Naive thymus-derived CD4-positive, alpha-beta T cell (primary cell): ENCODE data around the gene POLN. TPM values are rescaled to one million over a fixed set of nuclear protein-coding genes. Genes with fewer than 3 reads are reported as not detected.

Experiments
- ATAC-seq: fragments of 150-1000 bp; cut with Tn5 transposase; 2 replicates; pipeline ENCODE4 v1.10.0; 2021; ENCODE audit warnings: mild to moderate bottlenecking, moderate library complexity
- CTCF ChIA-PET: fragments of 350-600 bp; sonication (Branson Sonifier 250); formaldehyde crosslinking; loops from one replicate; lab custom pipeline; 2021; ENCODE audit warnings: antibody characterized with exemption; lab: Charles Lee
- POLR2A ChIA-PET: fragments of 350-600 bp; sonication (Branson Sonifier 250); formaldehyde crosslinking; loops from one replicate; lab custom pipeline; 2021; ENCODE audit warnings: antibody characterized with exemption, inconsistent platforms; lab: Charles Lee
- DNase-seq, 9 donors: peaks; one replicate each; pipeline versions ENCODE4 v3.0.0 to v3.0.0-alpha.2; 2020 to 2022; ENCODE audit warnings: mixed read lengths in 1 of 9
- H3K27ac ChIP-seq: one replicate; pipeline ENCODE4 v1.7.0; 2013; ENCODE audit warnings: mild to moderate bottlenecking, low read depth, low read length, moderate library complexity
- H3K27me3 ChIP-seq, 2 donors: one replicate each; pipeline ENCODE4 v1.7.0; 2013; ENCODE audit warnings: low read length in 2 of 2, mild to moderate bottlenecking in 2 of 2, moderate library complexity in 2 of 2; ENCODE audit not compliant: control insufficient read depth in 2 of 2, insufficient read depth in 2 of 2
- H3K36me3 ChIP-seq, 3 experiments: 1 replicate in 2 of 3; 2 replicates in 1 of 3; pipeline ENCODE4 v1.7.0; 2013; ENCODE audit warnings: low read length in 3 of 3, mild to moderate bottlenecking in 3 of 3, moderate library complexity in 1 of 3; ENCODE audit not compliant: insufficient read depth in 3 of 3, control insufficient read depth in 2 of 3
- H3K4me1 ChIP-seq, 2 donors: one replicate each; pipeline ENCODE4 v1.7.0; 2013; ENCODE audit warnings: low read length in 2 of 2, mild to moderate bottlenecking in 2 of 2, moderate library complexity in 1 of 2; ENCODE audit not compliant: control insufficient read depth in 2 of 2, insufficient read depth in 2 of 2
- H3K4me3 ChIP-seq: 2 replicates; pipeline ENCODE4 v1.7.0; 2013; ENCODE audit warnings: mild to moderate bottlenecking, low read length
- H3K9me3 ChIP-seq, 3 experiments: 1 replicate in 2 of 3; 2 replicates in 1 of 3; pipeline ENCODE4 v1.7.0; 2013; ENCODE audit warnings: low read length in 3 of 3; ENCODE audit not compliant: control insufficient read depth in 2 of 3
- H3K27ac Mint-ChIP-seq, 9 donors: one replicate each; pipeline ENCODE4 v1.8.0; 2020 to 2022; ENCODE audit warnings: mixed read lengths in 9 of 9, mild to moderate bottlenecking in 8 of 9, moderate library complexity in 5 of 9, inconsistent platforms in 2 of 9
- H3K27me3 Mint-ChIP-seq, 5 donors: one replicate each; pipeline ENCODE4 v1.8.0; 2021 to 2022; ENCODE audit warnings: mixed read lengths in 5 of 5, mild to moderate bottlenecking in 1 of 5
- H3K36me3 Mint-ChIP-seq, 5 donors: one replicate each; pipeline ENCODE4 v1.8.0; 2020 to 2022; ENCODE audit warnings: mixed read lengths in 5 of 5, mild to moderate bottlenecking in 3 of 5, inconsistent platforms in 1 of 5
- H3K4me1 Mint-ChIP-seq, 7 donors: one replicate each; pipeline ENCODE4 v1.8.0; 2020 to 2022; ENCODE audit warnings: mixed read lengths in 7 of 7, mild to moderate bottlenecking in 3 of 7, inconsistent platforms in 1 of 7
- H3K4me3 Mint-ChIP-seq, 10 donors: one replicate each; pipeline ENCODE4 v1.8.0; 2020 to 2022; ENCODE audit warnings: mild to moderate bottlenecking in 10 of 10, mixed read lengths in 10 of 10, moderate library complexity in 6 of 10, inconsistent platforms in 2 of 10
- H3K9me3 Mint-ChIP-seq, 11 donors: one replicate each; pipeline ENCODE4 v1.8.0; 2020 to 2022; ENCODE audit warnings: mixed read lengths in 11 of 11, mild to moderate bottlenecking in 4 of 11, inconsistent platforms in 1 of 11, moderate library complexity in 1 of 11
- intact Hi-C, 2 donors: fragments of 100-400 bp; cut with micrococcal nuclease; formaldehyde crosslinking; loops; one replicate each; pipeline ENCODE4 v1.15.1; 2023
- polyA plus RNA-seq, 2 donors: library from polyadenylated mRNA; unstranded; fragments of 300-500 nt; fragmentation: Illumina TruSeq; gene quantifications; one replicate each; pipeline ENCODE4 v1.2.3, GENCODE V29; 2021
- total RNA-seq, 6 experiments: library from RNA in 5 of 6; stranded (reverse) in 5 of 6; gene quantifications; 1 replicate in 5 of 6; 2 replicates in 1 of 6; pipeline ENCODE4 v1.2.3 and lab custom pipeline; 2021 to 2026

Gene POLN
- total and polyA plus RNA-seq, 7 experiments from 2014 or later: 0.17 to 5.4 (median 2.9) TPM

DNA sequence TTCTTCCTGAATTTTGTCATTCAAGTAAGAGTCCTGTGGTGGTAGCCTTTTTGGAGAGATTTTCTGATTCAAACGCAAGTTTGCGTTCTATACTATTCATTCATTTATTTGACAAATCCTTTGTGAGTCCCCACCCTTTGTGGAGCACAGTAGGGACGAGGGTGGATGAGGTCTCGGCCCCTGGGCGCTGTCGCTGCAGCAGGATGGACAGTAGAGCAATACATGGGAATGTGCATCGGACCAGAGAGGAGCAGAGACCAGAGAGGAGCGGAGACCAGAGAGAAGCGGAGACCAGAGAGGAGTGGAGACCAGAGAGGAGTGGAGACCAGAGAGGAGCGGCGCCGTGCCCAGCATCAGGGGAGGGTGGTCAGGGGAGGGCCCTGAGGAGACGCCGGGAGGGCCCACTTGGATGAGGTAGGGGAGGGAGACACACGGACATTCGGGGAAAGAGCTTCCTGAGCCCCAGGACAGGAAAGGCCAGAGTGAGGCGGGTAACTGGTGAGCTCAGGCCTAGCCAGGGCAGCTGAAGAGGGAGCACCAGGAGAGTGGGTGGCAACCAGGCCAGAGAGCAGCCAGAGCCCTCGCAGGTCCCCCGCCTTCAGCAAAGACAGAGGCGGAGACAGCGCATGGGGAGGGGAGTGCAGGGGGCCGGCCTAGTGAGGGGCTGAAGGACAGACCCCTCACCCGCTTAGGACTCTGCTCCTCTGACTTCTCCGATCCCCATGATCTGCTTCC lies 115.4 kb downstream of the POLN start:
- POLR2A ChIA-PET: no interaction called here
- CTCF ChIA-PET: no interaction called here

DNA sequence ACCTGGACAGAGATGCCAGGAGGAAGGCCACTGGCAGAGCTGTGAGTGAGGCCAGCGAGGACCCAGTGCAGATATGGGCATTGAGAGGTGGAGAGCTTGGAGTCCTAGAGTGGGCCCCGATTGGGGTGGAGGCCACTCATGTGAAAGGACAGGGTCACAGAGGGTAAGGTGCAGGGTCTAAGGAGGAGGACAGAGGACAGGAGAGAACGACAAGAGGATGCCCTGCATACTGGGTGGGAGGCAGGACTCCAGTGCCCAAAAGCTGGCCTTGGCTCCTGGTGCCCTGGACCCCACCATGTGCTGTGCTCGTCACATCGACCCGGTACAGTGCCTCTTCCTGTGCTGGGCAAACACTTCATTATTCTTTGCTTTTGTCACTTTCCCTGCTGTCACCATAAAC lies 116.1 kb downstream of the POLN start:
- peak overlapping the region in 1 of 9 donors; percentile 30 for H3K27ac Mint-ChIP-seq
- H3K27me3 ChIP-seq: no peaks in the 10 kb centered on the region
- H3K27ac ChIP-seq: no peak overlapping the region
- ChIA-PET POLR2A (no interaction called here), CTCF (no interaction called here)
- H3K4me1 Mint-ChIP-seq: peaks cover 0 to 7% (median 0%) of the 10 kb centered on the region in 7 donors
- no peaks in the 10 kb centered on the region for H3K36me3 ChIP-seq
- no peak overlapping the region for H3K4me3 Mint-ChIP-seq
- H3K4me3 ChIP-seq: no peak overlapping the region
- H3K4me1 ChIP-seq: no peaks in the 10 kb centered on the region
- H3K9me3 ChIP-seq: no peaks in the 10 kb centered on the region
- H3K9me3 Mint-ChIP-seq: peaks cover 0 to 5% (median 2%) of the 10 kb centered on the region in 11 donors
- ATAC-seq: no peak
- H3K27me3 Mint-ChIP-seq: peaks cover 0 to 25% (median 4%) of the 10 kb centered on the region in 5 donors
- intact Hi-C loops: no loop called here
- no peak for DNase-seq
- H3K36me3 Mint-ChIP-seq: peaks cover 0 to 14% (median 0%) of the 10 kb centered on the region in 5 donors

More for the DNA sequence above, 115.4 kb downstream of the POLN start:
- Mint-ChIP-seq H3K9me3 (peaks cover 0 to 8% (median 2%) of the 10 kb centered on the region in 11 donors), H3K4me1 (peaks cover 0 to 7% (median 0%) of the 10 kb centered on the region in 7 donors), H3K27me3 (peaks cover 0 to 22% (median 4%) of the 10 kb centered on the region in 5 donors), H3K4me3 (no peak overlapping the region), H3K36me3 (peaks cover 0 to 15% (median 3%) of the 10 kb centered on the region in 5 donors), H3K27ac (no peak overlapping the region)
- H3K36me3 ChIP-seq: no peaks in the 10 kb centered on the region
- H3K9me3 ChIP-seq: peaks cover 0 to 3% (median 0%) of the 10 kb centered on the region in 3 experiments
- H3K27ac ChIP-seq: no peak overlapping the region
- intact Hi-C loops: no loop called here
- no peak overlapping the region for H3K4me3 ChIP-seq
- ATAC-seq (no peak), DNase-seq (no peak)
- H3K4me1 ChIP-seq: no peaks in the 10 kb centered on the region
- H3K27me3 ChIP-seq: no peaks in the 10 kb centered on the region

- Mint-ChIP-seq H3K27me3 (peaks cover 0 to 27% (median 4%) of the 10 kb centered on the region in 5 donors), H3K4me3 (no peak overlapping the region), H3K9me3 (peaks cover 0 to under 1% (median 0%) of the 10 kb centered on the region in 11 donors), H3K4me1 (peaks cover 0 to 7% (median 0%) of the 10 kb centered on the region in 7 donors), H3K36me3 (peaks cover 0 to 13% (median 0%) of the 10 kb centered on the region in 5 donors), H3K27ac (no peak overlapping the region)
- Histone ChIP-seq H3K9me3 (no peaks in the 10 kb centered on the region), H3K36me3 (no peaks in the 10 kb centered on the region), H3K27me3 (no peaks in the 10 kb centered on the region), H3K27ac (no peak overlapping the region), H3K4me3 (no peak overlapping the region), H3K4me1 (no peaks in the 10 kb centered on the region)
- CTCF ChIA-PET: no interaction called here
- POLR2A ChIA-PET: no interaction called here
- no peak for DNase-seq
- intact Hi-C loops: no loop called here
- no peak for ATAC-seq
Measured at GRCh38 chr4:2125023-2125422, 116.9 kb downstream of the POLN start.

- DNase-seq (no peak), ATAC-seq (no peak)
- H3K4me3 Mint-ChIP-seq: no peak overlapping the region
- H3K9me3 ChIP-seq: no peaks in the 10 kb centered on the region
- no peaks in the 10 kb centered on the region for H3K27me3 ChIP-seq
- H3K27ac ChIP-seq: no peak overlapping the region
- no peak overlapping the region for H3K4me3 ChIP-seq
- H3K27me3 Mint-ChIP-seq: peaks cover 0 to 28% (median 0%) of the 10 kb centered on the region in 5 donors
- peaks cover 0 to 4% (median 0%) of the 10 kb centered on the region in 5 donors for H3K36me3 Mint-ChIP-seq
- H3K27ac Mint-ChIP-seq: no peak overlapping the region
- intact Hi-C loops: no loop called here
- ChIA-PET CTCF (no interaction called here), POLR2A (no interaction called here)
- H3K4me1 Mint-ChIP-seq: peaks cover 0 to 2% (median 0%) of the 10 kb centered on the region in 7 donors
- peaks cover 0 to 4% (median 0%) of the 10 kb centered on the region in 11 donors for H3K9me3 Mint-ChIP-seq
- no peaks in the 10 kb centered on the region for H3K36me3 ChIP-seq
- no peaks in the 10 kb centered on the region for H3K4me1 ChIP-seq
Measured at GRCh38 chr4:2116687-2117400, 125.1 kb downstream of the POLN start.

DNA sequence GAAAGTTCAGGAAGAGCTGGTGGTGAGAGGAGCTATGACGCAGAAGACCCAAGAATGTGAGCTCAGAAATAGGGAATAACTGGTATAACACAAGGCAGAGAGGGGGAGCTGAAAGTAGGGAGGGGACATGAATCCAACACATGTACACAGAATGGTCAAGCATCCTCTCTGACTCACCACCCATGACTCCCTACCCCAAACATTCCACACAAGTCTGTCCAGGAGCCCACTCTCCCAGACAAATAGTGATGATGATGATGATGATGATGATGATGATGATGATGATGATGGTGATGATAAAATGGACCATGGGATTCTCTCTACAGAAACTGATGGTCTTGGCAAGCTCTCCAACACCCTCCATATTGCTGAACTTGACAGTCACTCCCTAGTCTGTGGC lies 136.4 kb downstream of the POLN start:
- Histone ChIP-seq H3K4me1 (no peaks in the 10 kb centered on the region), H3K27me3 (no peaks in the 10 kb centered on the region), H3K9me3 (peaks cover 0 to 18% (median 3%) of the 10 kb centered on the region in 3 experiments), H3K27ac (no peak overlapping the region), H3K36me3 (no peaks in the 10 kb centered on the region), H3K4me3 (no peak overlapping the region)
- Mint-ChIP-seq H3K36me3 (peaks cover 3 to 23% (median 6%) of the 10 kb centered on the region in 5 donors), H3K4me1 (peaks cover 0 to 7% (median 0%) of the 10 kb centered on the region in 7 donors), H3K27me3 (peaks cover 0 to 33% (median 19%) of the 10 kb centered on the region in 5 donors), H3K27ac (no peak overlapping the region), H3K4me3 (no peak overlapping the region), H3K9me3 (peaks cover 10 to 33% (median 16%) of the 10 kb centered on the region in 11 donors)
- ATAC-seq (no peak), DNase-seq (no peak)
- CTCF ChIA-PET: no interaction called here
- POLR2A ChIA-PET: interaction anchor here (0.5 kb wide), 1 partner anchor 105 kb away, joined by 3 read pairs; no protein-coding TSS in a partner anchor
- intact Hi-C loops: no loop called here

- intact Hi-C loops: no loop called here
- Mint-ChIP-seq H3K9me3 (peaks cover 10 to 33% (median 17%) of the 10 kb centered on the region in 11 donors), H3K4me1 (peaks cover 0 to 7% (median 0%) of the 10 kb centered on the region in 7 donors), H3K27me3 (peaks cover 0 to 32% (median 14%) of the 10 kb centered on the region in 5 donors), H3K4me3 (no peak overlapping the region), H3K27ac (no peak overlapping the region), H3K36me3 (peaks cover 3 to 27% (median 6%) of the 10 kb centered on the region in 5 donors)
- Histone ChIP-seq H3K27me3 (no peaks in the 10 kb centered on the region), H3K36me3 (no peaks in the 10 kb centered on the region), H3K27ac (no peak overlapping the region), H3K4me1 (no peaks in the 10 kb centered on the region), H3K4me3 (no peak overlapping the region), H3K9me3 (peaks cover 0 to 18% (median 3%) of the 10 kb centered on the region in 3 experiments)
- POLR2A ChIA-PET: interaction anchor here (0.5 kb wide), 1 partner anchor 105 kb away, joined by 3 read pairs; no protein-coding TSS in a partner anchor
- no peak for ATAC-seq
- CTCF ChIA-PET: no interaction called here
- DNase-seq: no peak
Measured at GRCh38 chr4:2104556-2105345, 137.2 kb downstream of the POLN start.
